HG02885 (cell line): ENCODE data around the gene DNASE1L2.
"Not testable (repeated sequence)": the region's sequence is repeated elsewhere in the genome, so short reads cannot be mapped to it uniquely, and the experiment has no call there.

Source experiments
- ATAC-seq: cut with Tn5 transposase; IDR thresholded peaks from one replicate; pipeline ENCODE4 v1.9.1; 2021; ENCODE audit warnings: mild to moderate bottlenecking; ENCODE audit not compliant: unreplicated experiment, poor library complexity

DNASE1L2 gene

DNA sequence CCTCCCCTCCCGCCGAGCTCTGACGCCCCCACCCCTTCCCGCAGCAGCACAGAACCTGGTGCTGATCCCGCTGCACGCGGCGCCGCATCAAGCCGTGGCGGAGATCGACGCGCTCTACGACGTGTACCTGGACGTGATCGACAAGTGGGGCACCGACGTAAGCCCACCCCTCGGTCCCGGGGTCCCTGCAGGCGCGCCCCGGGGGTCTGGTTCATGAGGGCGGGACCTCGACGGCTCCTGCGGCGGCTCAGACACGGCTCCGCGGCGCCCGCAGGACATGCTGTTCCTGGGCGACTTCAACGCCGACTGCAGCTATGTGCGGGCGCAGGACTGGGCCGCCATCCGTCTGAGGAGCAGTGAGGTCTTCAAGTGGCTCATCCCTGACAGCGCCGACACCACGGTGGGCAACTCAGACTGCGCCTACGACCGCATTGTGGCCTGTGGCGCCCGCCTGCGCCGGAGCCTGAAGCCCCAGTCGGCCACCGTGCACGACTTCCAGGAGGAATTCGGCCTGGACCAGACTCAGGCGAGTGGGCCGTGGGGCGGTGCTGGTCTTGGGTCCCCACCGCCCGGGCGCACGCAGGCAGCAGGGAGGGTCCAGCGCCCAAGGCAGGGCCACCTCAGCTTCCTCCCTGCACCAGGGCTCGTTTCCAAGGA is 1.4 kb downstream of the DNASE1L2 start:
- no peak for ATAC-seq

DNA sequence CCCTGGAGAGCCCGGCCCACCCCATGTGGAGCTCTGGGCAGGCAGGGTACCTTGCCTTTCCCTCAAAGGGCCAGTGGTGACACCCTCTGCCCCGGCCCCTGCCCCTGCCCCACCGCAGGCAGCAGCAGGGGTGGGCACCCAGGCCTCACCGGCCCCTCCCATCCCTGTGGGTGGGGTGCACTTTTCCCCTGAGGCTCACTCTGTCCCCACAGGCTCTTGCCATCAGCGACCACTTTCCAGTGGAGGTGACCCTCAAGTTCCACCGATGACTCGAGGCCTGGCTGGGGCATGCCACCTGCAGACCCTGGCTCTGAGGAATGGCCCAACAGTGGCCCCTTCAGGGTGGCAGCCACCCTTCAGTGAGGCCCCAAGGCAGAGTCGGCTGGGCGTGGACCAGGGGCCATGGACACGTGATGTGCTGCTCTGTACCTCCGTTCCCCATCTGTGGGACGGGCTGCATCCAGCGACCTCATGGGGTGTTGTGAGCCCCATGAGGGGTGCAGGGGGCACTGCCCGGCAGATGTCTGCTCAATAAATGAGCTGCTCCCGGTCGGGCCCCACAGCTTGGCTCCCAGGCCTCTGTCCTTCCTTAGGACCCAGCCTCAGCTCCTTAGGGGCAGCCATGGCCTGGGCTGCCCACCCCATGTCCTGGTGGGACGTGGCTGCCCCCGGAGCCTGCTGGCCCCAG is 2.0 kb downstream of the DNASE1L2 start:
- ATAC-seq: no peak

DNA sequence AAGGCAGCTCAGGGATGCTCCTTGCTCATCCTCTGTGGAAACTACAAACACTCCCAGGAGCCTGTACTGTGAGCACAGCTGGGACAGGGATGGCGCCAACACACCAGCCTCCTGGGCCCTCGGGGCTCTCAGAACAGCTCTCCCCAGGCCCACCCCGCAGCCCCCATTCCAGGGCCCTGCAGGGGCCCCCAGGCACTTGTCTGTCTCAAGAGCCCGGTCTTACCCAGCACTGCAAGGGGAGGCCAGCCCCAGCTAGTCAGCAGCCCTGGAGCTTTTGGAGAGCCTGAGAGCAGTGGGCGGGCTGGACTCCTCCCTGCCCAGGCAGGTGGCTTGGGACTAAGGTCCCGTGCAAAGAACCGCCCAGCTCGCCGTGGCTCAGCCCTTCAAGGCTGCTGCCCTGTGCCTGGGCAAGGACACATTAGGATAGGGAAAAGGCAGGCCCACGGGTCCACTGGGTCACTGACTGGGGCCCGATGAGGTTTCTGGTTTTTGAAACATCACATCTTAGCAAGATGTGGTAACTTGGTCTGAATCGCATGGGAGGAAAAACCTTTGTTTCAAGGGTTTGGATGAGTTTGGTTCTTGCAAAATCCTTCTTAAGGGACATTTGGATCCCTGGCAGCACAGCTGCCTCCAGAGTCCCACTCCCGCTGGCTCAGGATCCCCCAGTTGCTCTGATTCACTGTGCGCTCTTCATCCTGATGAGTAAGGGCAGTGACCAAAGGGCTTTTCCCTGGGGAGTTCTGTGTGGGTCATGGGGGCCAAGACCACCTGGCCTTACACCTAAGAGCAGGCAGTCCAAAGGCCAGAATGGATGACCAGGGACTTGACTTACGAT is 2.8 kb downstream of the DNASE1L2 start:
- no peak for ATAC-seq

DNA sequence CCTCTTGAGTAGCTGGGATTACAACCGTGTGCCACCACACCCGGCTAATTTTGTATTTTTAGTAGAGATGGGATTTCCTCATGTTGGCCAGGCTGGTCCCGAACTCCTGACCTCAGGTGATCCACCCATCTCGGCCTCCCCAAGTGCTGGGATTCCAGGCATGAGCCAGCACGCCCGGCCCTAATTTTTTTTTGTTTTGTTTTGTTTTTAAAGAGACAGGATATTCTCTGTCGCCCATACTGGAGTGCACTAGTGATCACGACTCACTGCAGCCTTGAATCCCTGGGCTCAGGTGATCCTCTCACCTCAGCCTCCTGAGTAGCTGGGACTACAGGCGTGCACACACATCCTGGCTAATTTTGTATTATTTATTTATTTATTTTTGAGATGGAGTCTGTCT is 4.1 kb downstream of the DNASE1L2 start:
- ATAC-seq: not testable (repeated sequence)

DNA sequence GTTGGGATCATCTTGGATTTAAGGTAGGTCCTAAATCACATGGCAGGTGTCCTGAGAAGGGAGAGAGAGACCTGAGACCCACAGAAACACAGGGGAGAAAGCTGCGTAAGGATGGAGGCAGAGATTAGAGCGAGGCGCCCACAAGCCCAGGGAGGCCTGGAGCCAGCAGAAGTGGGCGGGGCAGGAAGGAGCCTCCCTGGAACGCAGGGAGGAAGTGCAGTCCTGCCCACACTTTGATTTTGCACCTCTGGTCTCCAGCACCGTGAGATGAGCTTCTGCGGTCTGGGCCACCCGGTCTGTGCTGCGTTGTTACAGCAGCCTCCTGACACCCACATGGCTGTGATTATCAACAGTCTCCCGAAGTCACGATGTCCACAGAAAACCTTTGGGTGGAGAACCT is 6.4 kb downstream of the DNASE1L2 start:
- ATAC-seq: no peak

DNA sequence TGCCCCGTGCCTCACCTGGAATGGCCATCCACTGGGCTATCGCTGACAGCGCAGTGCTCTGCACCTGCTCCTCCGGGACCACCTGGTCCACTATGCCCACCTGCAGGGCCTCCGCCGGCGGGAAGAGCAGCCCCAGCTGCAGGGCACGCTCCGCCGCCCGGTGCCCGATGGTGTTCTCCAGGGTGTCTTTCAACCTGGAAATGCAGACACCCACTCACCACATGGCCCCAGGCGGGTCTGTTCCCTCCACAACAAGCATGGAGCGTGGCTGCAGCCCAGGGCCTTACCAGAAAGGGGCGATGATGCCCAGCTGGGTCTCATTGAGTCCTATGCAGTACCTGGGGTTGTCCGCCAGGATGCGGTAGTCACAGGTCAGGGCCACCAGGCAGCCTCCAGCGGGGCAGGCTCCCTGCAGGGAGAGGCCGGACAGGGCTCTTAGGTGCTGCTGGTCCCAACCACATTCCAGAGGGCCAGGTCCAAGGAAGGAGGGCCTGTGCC is 6.8 kb downstream of the DNASE1L2 start:
- no peak for ATAC-seq

DNA sequence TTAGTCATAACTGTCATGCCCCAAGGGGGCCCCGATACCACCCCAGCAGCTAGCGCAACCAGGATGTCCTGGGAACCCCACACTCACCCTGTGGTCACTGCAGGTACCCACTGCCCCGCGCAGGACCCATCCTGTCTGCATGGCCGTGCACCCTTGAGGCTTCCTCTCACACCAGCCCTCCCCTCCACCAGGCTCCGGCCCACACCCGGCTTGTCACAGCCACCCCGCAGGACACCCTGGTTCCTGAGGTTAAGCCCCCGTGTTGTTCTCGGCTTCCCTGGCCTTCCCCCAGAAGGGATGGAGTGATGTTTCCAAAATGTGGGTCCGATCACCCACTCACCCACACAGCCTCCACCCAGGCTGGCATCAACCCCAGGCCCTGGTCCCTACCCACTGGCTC is 7.5 kb downstream of the DNASE1L2 start:
- ATAC-seq: no peak

DNA sequence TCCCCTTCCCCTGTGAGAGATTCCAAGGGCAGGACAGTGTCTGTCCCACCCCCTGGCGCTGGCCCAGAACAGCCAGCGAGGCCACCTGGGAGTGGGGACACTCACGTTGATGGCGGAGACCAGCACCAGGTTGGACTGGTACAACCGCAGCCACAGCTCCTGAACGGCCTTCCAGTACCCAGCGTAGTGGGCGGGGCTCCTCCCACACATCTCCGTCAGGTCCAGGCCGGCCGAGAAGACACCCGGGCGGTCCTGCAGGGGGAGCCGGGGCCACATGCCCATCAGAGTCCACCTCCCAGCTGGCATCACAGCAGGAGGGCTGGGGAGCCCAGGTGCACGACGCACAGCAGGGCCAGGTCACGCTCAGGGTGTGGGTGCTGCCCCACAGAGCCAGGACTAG is 8.1 kb downstream of the DNASE1L2 start:
- no peak for ATAC-seq

DNA sequence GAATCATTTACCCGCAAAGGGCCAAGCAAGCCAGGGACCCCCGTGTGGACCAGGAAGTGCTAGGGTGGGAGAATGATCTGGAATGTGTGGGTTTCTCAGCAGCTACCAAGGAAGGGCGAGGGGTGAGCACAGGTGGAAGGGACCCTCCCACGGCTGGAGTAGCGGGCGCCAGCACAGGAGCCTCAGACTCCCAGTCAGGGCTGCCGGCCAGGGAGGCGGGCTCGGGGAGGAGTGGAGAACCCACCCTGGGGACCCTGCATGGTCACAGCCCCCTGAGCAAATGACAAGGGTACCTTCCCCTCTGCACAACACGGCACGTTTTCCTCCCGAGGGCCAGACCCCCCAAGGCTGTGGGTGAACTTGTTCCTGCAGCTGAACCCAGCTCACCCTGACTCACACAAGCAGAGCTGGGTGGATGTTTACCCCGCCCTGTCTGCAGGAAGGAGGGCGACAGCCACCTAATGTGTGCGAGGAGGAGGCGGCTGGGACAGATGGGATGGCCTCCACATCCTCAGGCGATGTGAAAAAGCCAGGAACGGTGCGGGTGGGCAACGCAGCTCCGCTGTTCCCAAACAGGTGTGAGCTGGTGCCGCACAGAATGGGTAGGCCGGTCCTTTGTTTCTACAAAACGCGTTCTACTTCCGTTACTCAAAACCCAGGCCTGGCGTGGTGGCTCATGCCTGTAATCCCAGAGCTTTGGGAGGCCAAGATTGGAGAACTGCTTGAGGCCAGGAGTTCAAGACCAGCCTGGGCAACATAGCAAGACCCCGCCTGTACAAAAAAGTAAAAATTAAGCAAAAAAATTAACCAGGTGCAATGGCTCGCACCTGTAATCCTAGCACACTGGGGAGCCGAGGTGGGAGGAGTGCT is 8.9 kb downstream of the DNASE1L2 start:
- ATAC-seq: no peak

DNA sequence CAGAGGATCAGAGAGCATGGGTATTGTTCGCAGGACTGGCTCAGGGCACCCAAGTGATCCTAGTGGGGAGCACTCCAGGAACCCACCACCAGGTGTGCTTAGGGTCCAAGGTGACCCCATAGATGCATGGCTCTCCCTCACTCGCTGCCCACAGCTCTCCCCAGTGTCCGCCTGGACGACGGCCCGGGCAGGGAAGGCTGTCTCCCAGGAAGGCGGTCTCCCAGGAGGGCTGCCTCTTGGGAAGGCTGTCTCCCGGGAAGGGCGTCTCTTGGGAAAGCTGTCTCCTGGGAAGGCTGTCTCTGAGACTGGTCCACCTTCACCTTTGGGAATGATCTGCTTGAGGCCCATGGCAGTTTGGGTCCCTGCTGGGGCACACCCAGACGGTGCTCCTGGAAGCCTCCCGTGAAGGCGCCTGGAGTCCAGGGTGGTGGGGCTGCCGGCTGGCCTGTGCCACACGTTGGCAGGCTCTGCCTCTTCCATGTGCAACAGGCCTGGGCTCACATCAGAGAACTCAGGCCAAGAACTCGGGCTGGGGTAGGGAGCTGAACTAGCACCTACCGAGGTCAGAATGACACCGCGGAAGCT is 10.1 kb downstream of the DNASE1L2 start:
- no peak for ATAC-seq

DNA sequence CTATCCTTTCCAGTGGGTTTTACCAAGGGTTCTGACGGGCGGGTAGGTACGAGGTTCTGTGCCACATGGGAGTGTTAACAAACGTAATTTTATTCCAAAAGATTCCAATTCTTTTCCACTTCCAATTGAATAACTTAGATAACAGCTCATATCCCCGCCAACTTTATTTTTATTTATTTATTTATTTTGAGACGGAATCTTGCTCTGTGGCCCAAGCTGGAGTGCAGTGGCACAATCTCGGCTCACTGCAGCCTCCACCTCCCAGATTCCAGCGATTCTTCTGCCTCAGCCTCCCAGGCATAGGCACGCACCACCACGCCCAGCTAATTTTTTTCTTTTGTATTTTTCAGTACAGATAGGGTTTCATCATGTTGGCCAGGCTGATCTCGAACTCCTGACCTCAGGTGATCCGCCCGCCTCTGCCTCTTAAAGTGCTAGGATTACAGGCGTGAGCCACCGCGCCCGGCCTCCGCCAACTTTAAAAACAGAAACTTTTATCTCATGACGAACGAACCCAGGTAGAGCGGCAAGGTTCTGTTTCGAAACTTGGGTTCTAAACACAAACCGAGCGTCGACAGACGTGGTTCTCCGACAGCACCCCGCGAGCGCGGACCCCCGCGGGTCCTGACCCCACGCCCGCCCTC is 14.5 kb downstream of the DNASE1L2 start:
- ATAC-seq: no peak

DNA sequence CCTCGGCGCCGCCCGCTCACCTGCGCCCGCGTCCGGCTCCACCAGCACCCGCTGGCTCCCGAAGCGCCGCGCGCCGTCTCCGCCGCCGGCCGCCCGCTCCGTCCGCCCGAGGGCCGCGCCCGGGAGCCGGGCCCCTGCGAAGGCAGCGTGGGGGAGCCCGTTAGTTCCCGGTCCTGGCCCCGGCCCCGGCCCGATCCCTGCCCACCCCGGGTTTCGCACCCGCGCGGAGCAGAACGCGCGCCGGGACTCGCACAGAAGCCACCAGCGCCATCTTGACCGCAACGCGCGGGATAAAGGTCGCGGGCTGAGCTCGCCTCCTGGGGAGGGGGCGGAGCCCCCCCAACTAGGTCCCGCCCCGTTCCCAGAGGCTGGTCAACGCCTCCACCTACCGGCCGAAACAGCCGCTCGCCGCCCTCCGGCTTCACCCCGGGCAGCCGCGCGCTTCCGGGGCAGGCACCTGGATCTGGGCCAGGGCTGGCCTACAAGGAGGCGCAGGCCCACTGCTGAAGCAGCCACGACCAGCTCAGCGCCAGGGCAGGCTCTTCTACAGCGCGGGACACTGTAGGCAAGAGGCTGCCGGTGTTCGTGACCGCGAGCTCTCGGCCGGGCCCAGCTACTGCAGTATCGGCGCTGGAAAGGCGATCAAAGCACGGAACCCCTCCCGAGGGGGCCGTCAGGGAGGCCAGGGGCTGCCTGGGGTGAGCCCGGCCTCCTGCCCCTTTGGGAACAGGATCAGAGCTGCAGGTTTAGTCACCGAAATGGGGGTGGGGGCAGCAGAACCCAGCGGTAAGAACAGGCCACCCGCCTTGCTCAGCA is 15.3 kb downstream of the DNASE1L2 start, which contains the start of gene ECI1:
TSS of gene ECI1 (minus strand) at position 292 of the 816 bp plus-strand sequence. CDS start at position 271, 21 bp downstream.
- ATAC-seq: peak; percentile 88

DNA sequence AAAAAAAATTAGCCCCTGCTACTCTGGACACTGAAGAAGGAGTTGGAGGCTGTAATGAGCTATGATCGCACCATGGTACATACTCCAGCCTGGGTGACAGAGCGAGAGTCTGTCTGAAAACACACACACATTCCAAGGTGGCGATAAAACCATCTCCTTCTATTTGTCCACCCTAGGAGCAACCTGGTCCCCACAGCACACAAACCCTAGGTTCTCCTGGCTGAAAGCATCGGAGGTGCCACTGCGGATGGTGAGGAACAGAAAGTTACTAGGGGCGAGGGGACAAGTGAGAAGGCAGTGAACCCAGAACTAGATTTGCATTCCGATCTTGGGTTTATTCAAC is 16.5 kb downstream of the DNASE1L2 start:
- no peak for ATAC-seq

DNA sequence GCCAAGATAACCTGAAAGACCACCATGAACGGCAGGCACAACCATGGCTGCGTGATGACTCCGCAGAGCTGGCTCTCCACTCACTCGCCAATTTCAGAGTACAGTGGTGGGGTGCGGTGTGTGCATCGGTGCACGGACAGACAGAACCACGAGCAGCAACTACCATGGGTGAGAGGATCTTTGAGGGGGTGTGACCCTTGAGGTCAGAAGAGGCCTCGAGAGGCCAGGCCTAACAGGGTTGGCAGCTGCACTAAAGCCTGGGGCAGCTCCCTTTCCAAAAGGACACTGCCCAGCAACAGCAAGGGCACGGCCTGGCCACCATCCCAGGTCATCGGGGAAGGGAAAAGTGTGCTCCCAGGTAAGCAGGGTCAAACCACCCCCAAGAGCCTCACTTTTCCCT is 17.0 kb downstream of the DNASE1L2 start:
- no peak for ATAC-seq

DNA sequence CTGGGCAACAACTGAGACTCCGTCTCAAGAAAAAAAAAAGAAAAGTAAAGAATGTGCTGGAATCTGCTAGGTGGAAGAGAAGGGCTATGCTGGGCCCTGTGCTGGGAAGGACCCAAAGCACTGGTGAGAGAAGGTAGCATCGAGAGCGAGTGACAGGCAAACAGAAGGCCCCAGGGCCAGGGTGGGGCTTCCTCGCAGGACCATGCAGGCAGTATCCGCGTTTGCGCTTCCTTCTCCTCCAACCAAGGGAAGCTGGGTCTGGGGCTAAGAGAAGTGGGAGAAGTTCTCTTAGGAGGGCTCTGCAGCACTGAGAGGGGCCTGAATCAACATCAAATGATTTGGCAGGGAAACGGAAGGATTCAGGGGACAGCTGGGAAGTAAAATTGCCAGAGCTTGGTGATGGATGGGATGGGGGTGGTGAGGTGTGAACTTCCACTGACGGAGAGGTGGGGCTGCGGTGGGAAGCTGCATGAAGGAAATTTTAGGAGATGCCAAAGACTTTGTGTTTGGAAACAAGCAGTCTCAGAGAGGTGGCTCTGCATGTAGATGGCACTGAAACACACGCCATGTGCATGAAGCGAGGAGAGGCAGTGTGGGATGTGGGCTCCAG is 20.4 kb downstream of the DNASE1L2 start:
- ATAC-seq: no peak

DNA sequence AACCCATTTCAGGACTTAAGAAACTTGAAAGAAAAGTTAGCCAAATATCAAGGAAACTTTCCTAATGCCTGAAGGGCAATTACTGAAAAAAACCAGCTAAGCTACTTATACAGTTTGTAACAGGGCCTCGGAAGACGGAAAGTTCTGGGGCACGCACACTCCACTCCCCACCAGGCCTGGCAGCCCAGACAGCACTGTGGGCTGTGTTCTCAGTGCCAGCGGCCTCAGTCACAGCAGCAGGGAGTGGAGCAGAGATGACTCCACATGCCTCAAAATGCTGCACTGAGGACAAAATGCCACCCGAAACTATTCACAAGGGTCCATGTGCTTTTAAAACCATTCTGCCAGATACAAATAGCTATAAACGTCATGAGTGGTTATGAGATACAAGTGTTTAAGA is 21.5 kb downstream of the DNASE1L2 start:
- no peak for ATAC-seq

DNA sequence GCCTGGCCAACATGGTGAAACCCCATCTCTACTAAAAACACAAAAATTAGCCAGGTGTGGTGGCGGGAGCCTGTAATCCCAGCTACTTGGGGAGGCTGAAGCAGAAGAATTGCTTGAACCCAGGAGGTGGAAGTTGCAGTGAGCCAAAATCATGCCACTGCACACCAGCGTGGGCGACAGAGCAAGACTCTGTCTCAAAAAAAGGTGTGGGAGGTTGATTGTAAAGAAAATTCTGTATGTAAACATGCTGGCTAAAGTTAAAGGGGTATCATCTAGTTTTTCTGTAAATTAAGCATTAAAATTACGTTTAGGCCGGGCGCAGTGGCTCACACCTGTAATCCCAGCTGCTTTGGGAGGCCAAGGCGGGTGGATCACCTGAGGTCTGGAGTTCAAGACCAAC is 22.3 kb downstream of the DNASE1L2 start:
- not testable (repeated sequence) for ATAC-seq

DNA sequence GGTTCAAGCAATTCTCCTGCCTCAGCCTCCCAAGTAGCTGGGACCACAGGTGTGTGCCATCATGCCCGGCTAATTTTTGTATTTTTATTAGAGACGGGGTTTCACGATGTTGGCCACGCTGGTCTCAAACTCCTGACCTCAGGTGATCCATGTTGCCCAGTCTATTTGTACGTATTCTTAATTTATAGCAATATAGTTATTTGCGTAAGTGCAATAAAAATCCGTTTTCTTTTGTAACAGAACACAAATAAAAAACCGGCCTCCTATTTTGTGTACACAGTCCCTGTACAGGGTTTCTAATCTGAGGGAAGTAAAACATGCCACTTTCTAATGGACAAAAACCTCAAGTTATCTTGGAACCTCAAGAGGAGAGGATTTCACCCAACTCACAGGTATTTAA is 24.0 kb downstream of the DNASE1L2 start:
- ATAC-seq: no peak
